NCI-H2227 (cell line): Measurements from ENCODE around the gene PCDHA7.
A peak's percentile ranks its signal among the peaks of the same experiment; 100 is the strongest.
"Not testable (repeated sequence)": the region's sequence is repeated elsewhere in the genome, so short reads cannot be mapped to it uniquely, and the experiment has no call there.

Experiments
- DNase-seq: peaks from one replicate; lab custom pipeline; 2025; ENCODE audit not compliant: unreplicated experiment; lab: John Stamatoyannopoulos, UW

PCDHA7 gene

GRCh38 chr5:140822969-140823368 is 11.1 kb upstream of the PCDHA7 start:
- not testable (repeated sequence) for DNase-seq

- DNase-seq: no peak
Observed at GRCh38 chr5:140823475-140823874, 10.6 kb upstream of the PCDHA7 start.

DNA sequence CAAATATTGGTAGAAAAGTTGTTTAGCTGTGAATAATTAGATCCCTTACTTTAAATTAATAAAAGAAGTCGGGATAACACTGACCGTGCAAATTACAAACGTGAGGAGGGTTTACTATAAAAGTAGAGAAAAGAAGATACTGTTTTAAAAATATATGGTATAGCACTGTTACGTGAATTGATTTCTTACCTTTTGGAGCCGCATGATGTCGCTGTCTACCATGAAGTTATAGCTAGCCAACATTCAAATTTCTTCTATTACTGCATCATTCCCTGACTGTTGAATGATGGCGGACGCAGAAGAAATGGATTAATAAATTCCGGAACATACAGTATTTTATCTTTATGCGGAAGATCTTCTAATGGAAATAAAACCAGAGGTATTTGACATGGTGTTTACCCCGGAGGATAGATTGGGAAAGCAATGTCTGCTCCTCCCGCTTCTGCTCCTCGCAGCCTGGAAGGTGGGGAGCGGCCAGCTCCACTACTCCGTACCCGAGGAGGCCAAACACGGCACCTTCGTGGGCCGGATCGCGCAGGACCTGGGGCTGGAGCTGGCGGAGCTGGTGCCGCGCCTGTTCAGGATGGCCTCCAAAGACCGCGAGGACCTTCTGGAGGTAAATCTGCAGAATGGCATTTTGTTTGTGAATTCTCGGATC is 6.2 kb upstream of the PCDHA7 start, which contains the start of gene PCDHA6:
PCDHA6 (plus strand) TSS at position 257 of the 658 bp plus-strand sequence; CDS start at position 389, 132 bp downstream.
- peak; percentile 44 for DNase-seq

GRCh38 chr5:140828362-140828737 is 5.7 kb upstream of the PCDHA7 start:
- DNase-seq: peak; percentile 41

DNA sequence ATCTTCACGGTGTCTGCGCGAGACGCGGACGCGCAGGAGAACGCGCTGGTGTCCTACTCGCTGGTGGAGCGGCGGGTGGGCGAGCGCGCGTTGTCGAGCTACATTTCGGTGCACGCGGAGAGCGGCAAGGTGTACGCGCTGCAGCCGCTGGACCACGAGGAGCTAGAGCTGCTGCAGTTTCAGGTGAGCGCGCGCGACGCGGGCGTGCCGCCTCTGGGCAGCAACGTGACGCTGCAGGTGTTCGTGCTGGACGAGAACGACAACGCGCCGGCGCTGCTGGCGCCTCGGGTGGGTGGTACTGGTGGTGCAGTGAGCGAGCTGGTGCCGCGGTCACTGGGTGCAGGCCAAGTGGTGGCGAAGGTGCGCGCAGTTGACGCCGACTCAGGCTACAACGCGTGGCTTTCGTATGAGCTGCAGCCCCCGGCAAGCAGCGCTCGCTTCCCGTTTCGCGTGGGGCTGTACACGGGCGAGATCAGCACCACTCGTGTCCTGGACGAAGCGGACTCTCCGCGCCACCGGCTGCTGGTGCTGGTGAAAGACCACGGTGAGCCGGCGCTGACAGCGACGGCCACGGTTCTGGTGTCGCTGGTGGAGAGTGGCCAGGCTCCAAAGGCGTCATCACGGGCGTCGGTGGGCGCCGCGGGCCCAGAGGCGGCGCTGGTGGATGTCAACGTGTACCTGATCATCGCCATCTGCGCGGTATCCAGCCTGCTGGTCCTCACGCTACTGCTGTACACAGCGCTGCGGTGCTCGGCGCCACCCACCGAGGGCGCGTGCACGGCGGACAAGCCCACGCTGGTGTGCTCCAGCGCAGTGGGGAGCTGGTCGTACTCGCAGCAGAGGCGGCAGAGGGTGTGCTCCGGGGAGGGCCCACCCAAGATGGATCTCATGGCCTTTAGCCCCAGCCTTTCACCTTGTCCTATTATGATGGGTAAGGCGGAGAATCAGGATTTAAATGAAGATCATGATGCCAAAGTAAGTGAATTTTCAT is 4.3 kb upstream of the PCDHA7 start:
- not testable (repeated sequence) for DNase-seq

DNA sequence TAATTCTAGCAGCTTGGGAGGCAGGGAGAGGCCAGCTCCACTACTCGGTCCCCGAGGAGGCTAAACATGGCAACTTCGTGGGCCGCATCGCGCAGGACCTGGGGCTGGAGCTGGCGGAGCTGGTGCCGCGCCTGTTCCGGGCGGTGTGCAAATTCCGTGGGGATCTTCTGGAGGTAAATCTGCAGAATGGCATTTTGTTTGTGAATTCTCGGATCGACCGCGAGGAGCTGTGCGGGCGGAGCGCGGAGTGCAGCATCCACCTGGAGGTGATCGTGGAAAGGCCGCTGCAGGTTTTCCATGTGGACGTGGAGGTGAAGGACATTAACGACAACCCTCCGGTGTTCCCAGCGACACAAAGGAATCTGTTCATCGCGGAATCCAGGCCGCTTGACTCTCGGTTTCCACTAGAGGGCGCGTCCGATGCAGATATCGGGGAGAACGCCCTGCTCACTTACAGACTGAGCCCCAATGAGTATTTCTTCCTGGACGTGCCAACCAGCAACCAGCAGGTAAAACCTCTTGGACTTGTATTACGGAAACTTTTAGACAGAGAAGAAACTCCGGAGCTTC is 455 bp downstream of the PCDHA7 start:
- DNase-seq: not testable (repeated sequence)

- no peak for DNase-seq
Observed at GRCh38 chr5:140835622-140836510, 1.8 kb downstream of the PCDHA7 start.

DNA sequence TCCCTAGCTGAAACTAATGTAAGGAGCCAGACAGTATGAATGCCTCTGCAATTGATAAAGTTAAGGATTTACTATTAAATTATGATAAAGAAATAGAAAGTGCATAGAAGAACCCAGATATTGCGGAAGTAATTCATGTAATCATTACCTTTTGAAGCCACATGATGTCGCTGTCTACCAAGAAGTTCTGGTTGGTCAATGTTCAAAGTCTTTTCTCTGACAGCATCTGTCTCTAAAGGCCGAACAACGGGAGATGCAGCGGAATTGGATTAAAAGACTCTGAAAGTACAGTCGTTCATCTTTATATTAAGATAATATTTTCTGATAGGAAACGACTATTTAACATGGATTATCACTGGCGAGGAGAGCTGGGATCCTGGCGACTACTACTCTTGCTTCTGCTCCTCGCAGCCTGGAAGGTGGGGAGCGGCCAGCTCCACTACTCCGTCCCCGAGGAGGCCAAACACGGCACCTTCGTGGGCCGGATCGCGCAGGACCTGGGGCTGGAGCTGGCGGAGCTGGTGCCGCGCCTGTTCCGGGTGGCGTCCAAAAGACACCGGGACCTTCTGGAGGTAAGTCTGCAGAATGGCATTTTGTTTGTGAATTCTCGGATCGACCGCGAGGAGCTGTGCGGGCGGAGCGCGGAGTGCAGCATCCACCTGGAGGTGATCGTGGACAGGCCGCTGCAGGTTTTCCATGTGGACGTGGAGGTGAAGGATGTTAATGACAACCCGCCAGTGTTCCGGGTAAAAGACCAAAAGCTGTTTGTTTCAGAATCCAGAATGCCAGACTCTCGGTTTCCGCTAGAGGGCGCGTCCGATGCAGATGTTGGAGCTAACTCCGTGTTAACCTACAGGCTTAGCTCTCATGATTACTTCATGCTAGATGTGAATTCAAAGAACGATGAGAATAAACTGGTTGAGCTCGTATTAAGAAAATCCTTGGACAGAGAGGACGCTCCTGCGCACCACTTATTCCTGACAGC is 7.2 kb downstream of the PCDHA7 start, which contains the start of gene PCDHA8:
PCDHA8 (plus strand) TSS at position 210 of the 985 bp plus-strand sequence; CDS start at position 345, 135 bp downstream.
- DNase-seq: no peak

- no peak for DNase-seq
Observed at GRCh38 chr5:140842798-140843733, 9.0 kb downstream of the PCDHA7 start.

GRCh38 chr5:140848139-140849102 is 14.4 kb downstream of the PCDHA7 start, which contains the start of gene PCDHA9:
Gene PCDHA9, plus strand, starts transcription at chr5:140848382. Its CDS starts 114 bp downstream, at chr5:140848496.
- DNase-seq: not testable (repeated sequence)

DNA sequence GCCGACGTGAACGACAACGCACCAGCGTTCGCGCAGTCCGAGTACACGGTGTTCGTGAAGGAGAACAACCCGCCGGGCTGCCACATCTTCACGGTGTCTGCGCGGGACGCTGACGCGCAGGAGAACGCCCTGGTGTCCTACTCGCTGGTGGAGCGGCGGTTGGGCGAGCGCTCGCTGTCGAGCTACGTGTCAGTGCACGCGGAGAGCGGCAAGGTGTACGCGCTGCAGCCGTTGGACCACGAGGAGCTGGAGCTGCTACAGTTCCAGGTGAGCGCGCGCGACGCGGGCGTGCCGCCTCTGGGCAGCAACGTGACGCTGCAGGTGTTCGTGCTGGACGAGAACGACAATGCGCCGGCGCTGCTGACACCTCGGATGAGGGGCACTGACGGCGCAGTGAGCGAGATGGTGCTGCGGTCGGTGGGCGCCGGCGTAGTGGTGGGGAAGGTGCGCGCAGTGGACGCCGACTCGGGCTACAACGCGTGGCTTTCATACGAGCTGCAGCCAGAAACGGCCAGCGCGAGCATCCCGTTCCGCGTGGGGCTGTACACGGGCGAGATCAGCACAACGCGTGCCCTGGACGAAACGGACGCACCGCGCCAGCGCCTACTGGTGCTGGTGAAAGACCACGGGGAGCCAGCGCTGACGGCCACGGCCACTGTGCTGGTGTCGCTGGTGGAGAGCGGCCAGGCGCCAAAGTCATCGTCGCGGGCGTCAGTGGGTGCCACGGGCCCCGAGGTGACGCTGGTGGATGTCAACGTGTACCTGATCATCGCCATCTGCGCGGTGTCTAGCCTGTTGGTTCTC is 16.0 kb downstream of the PCDHA7 start:
- DNase-seq: not testable (repeated sequence)

GRCh38 chr5:140855772-140856674 is 22.0 kb downstream of the PCDHA7 start, which contains the start of gene PCDHA10:
Gene PCDHA10, plus strand, starts transcription at chr5:140855897. Its CDS starts 152 bp downstream, at chr5:140856049.
- no peak for DNase-seq

- no peak for DNase-seq
Observed at GRCh38 chr5:140857177-140857986, 23.3 kb downstream of the PCDHA7 start.

- DNase-seq: no peak
Observed at GRCh38 chr5:140857987-140858240, 23.8 kb downstream of the PCDHA7 start.
